Subcutaneous adipose tissue (tissue), 4 donors: ENCODE data around the gene CCKAR. TPM values are rescaled to one million over a fixed set of nuclear protein-coding genes. Genes with fewer than 3 reads are reported as not detected.

Experiments
- total RNA-seq, 4 donors: library from RNA; depleted of rRNA; stranded (reverse); fragments of >200 nt; gene quantifications; one replicate each; pipeline ENCODE4 v1.1.0, GENCODE V29; 2016
- TF ChIP-seq, protein P1 (sequence below): fragments of 450-650 bp; IDR thresholded peaks from one replicate; pipeline ENCODE4 v1.5.1; 2016; ENCODE audit warnings: low read depth, mild to moderate bottlenecking, control low read depth, antibody characterized with exemption, moderate library complexity

CCKAR gene
- total RNA-seq, 4 donors from 2014 or later, result not detected

DNA sequence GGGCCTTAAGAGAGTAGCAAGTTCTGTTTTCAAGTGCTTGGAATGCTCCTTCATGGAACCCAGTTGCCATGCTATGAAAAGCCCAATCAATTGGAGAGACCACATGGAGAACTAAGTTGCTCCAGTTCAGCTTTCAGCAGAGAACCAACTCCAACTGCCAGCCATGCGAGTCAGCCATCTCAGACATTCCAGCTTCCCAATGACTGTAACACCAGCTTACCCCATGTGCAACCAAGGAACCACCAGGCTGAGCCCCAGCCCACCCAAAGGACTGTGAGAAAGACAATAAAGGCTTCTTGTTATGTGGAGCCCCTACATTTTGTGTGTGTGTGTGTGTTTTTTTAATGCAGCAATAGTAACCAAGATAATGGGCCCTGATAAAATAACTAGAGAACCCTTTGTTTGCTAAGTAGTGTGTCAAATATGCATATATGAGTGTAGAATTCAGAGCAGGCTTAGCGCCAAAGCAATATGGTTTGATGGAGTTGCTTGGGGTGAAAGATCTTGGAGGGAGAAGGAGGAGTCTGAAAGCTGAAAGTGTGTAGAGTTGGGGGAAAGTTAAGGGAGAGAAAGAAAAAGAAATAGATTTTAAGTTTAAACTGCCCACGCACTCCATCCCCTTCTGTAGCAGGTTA, 35.0 kb upstream of the CCKAR start:
- TF ChIP-seq, protein P1, sequence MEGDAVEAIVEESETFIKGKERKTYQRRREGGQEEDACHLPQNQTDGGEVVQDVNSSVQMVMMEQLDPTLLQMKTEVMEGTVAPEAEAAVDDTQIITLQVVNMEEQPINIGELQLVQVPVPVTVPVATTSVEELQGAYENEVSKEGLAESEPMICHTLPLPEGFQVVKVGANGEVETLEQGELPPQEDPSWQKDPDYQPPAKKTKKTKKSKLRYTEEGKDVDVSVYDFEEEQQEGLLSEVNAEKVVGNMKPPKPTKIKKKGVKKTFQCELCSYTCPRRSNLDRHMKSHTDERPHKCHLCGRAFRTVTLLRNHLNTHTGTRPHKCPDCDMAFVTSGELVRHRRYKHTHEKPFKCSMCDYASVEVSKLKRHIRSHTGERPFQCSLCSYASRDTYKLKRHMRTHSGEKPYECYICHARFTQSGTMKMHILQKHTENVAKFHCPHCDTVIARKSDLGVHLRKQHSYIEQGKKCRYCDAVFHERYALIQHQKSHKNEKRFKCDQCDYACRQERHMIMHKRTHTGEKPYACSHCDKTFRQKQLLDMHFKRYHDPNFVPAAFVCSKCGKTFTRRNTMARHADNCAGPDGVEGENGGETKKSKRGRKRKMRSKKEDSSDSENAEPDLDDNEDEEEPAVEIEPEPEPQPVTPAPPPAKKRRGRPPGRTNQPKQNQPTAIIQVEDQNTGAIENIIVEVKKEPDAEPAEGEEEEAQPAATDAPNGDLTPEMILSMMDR, result no peak

DNA sequence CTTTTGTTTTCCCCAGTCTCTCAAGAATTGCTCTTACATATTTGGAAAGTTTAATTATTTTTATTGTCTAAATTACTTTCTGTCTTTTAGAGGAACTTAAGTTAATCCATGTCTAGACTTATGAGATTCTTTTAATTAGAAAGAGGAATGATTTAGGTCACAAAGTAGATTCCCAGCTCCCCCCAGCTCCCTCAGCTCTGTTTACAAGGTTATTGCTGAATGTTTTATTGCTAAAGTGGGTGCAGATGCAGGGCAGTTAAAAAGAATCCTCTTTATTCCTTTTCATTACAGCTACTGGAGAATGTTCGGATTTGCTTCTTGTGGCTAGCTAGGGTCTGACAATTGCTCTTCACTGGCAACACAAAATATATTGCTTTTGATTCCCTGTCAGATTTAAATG, 33.7 kb upstream of the CCKAR start:
- TF ChIP-seq, protein P1, result no peak

DNA sequence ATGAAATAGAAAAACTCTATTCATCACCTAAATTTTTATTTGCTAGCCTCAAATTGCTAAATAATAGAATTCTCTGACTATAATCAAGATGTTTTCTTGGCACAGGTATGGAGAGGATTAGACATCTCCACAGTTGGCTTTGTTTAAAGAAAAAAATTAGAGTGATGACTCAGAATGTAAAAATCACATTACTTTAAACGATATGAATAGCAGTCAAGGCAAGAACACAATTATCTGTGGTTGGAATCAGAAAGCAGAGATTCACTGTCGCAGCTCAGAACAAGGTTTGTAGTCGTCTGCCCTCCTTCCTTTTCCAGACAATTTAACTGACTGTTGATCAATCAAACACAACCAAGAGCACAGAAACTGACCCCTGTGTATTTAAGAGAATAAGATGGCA, 32.2 kb upstream of the CCKAR start:
- TF ChIP-seq, protein P1, result no peak

DNA sequence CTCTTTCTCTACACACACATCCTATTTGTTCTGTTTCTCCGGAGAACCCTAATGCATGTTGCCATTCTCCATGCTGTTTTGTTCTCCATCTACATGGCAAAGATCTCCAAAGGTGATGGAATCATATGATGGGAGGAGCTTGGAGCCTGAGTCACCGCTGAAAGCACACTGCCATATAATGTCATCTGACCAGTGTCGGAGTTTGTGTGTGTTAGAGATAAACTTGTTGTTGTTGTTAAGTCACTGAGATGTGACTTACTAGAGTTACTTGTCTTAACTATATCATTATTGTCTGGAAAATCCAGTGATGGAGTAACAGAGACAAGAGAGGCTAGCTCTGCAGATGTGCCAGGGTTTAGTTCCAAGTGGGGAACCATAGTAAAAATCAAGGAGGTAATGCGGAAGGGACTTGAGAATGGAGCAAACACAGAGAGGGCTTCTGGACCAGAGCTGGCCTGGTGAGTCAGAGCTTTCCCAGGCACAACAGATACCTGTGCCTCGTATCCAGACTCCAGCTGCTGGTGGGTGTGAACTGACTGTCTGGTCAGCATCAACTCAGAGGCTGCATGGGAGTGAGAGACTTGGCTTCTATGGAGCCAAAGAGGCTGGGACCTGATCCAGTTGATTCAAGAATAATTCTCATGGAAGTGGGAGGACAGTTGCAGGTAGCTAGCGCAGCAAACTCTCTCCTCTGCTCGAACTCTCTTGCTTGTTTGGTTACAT, 30.6 kb upstream of the CCKAR start:
- TF ChIP-seq, protein P1, result no peak

DNA sequence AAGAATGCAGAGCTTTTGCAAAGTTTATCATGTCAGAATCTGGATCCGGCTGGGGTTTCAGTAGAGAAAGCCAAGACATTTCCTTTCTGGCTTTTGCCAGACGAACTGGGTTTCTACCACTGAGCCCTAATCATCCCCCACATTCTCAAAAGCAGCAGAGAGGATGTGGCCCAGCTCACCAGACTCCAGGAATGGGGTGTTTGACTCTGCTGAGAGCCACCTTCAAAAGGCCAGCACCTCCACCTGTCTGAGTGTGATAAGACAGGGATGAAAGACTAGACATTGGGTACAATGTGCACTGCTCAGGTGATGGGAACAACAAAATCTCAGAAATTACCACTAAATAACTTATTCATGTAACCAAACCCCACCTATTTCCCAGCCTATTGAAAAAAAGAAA, 25.7 kb upstream of the CCKAR start:
- TF ChIP-seq, protein P1, result no peak

DNA sequence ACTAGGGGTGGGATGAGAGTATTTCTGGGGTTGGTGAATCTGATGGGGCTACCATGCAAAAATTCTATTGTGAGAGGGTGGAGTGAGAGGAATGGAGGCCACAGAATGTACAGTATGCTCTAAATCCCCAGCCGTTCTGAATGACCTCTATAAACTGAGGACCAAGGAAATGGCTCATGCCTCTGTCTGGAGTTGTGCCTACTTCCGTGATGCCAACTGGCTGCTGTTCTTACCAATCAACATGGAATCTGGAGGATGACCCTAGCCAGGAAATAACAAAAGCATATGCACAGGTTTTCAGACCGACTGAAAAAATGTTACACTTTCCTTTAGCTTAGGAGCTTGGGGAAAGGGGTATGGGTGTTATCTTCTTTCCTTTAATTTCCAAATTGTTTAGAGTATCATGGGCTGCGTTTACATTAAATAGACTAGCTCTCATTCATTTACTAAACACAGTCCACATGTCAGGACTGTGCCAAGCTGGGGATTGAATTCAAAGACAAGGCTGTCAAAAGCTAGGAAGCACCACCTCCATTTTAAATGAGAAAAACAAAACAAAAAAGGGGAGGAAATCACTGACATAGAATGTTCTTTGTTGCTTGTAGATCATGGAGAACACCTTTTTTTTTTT, 20.2 kb upstream of the CCKAR start:
- TF ChIP-seq, protein P1, result no peak

DNA sequence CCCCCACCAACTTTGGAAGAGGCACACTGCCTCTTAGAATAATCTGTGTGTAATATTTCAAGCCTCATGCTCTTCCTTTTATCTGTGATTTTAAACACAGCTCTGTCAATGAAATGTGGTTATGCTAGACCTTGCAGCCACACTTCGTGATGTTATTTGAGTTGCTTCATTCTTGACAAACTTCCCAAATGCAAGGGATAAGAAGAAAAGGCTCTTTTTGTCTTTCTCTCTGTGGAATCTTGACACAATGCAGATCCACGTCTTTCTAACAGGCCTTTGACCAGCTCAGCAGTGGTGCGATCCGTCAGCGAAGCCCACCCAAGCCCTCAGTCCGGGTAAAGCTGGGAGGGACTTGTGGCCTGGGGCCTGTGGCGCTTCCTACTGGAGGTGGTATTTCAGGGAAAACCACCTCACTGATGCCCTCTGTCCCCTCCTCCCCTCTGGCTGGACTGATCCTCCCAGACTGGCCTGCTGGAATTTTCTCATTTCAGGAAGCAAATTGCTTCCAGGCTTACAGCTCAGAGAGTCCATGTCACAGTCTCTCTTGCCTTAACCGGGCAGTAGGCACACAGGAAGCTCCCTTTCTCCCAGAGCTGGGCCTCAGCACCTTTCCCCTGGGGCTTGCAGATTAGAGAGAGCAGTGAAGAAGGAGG, 19.5 kb upstream of the CCKAR start:
- TF ChIP-seq, protein P1, result no peak
